Neural cell (in vitro differentiated cells): ENCODE data around the gene DOCK4. TPM values are rescaled to one million over a fixed set of nuclear protein-coding genes. Genes with fewer than 3 reads are reported as not detected.

Source experiments
- H2AFZ ChIP-seq: fragments of 200-600, 300-800 bp; sonication (generic), shearing (Covaris generic); 2 replicates; pipeline ENCODE4 v1.6.0; 2014; ENCODE audit warnings: low read depth, mild to moderate bottlenecking, antibody characterized with exemption, low read length, moderate library complexity
- H3F3A ChIP-seq: fragments of 200-600 bp; shearing (Covaris generic); 2 replicates; pipeline ENCODE4 v1.6.1; 2016; ENCODE audit warnings: mild to moderate bottlenecking, moderate library complexity, mixed read lengths, antibody characterized with exemption, low read length; ENCODE audit not compliant: insufficient read depth, poor library complexity, severe bottlenecking
- H3K27ac ChIP-seq: fragments of 200-600, 300-800 bp; sonication (generic), shearing (Covaris generic); 2 replicates; pipeline ENCODE4 v1.5.1; 2014; ENCODE audit warnings: mild to moderate bottlenecking, low read length, moderate library complexity
- H3K27me3 ChIP-seq: fragments of 300-800, 200-600 bp; sonication (generic), shearing (Covaris generic); 2 replicates; pipeline ENCODE4 v1.6.0; 2014; ENCODE audit warnings: mild to moderate bottlenecking, low read depth, low read length, moderate library complexity; ENCODE audit not compliant: insufficient read depth
- H3K36me3 ChIP-seq: fragments of 300-800, 200-600 bp; sonication (generic), shearing (Covaris generic); 2 replicates; pipeline ENCODE4 v1.5.1; 2014; ENCODE audit warnings: mild to moderate bottlenecking, antibody characterized with exemption, low read length, moderate library complexity; ENCODE audit not compliant: insufficient read depth
- H3K4me2 ChIP-seq: fragments of 300-800, 200-600 bp; sonication (generic), shearing (Covaris generic); 2 replicates; pipeline ENCODE4 v1.6.0; 2014; ENCODE audit warnings: mild to moderate bottlenecking, low read length
- H3K4me3 ChIP-seq: fragments of 300-800, 200-600 bp; sonication (generic), shearing (Covaris generic); 2 replicates; pipeline ENCODE4 v1.5.1; 2014; ENCODE audit warnings: mild to moderate bottlenecking, low read length, moderate library complexity
- H3K79me2 ChIP-seq: fragments of 200-600 bp; shearing (Covaris generic); replicated peaks from 2 replicates; pipeline ENCODE4 v1.6.0; 2014; ENCODE audit warnings: mild to moderate bottlenecking, low read length, moderate library complexity; ENCODE audit not compliant: insufficient read depth
- H3K9ac ChIP-seq: fragments of 300-800, 200-600 bp; sonication (generic), shearing (Covaris generic); 2 replicates; pipeline ENCODE4 v1.6.1; 2016; ENCODE audit warnings: mild to moderate bottlenecking, low read length, mixed read lengths
- H3K9me2 ChIP-seq: fragments of 200-600 bp; shearing (Covaris generic); 2 replicates; pipeline ENCODE4 v1.6.1; 2016; ENCODE audit warnings: mild to moderate bottlenecking, low read length, mixed read lengths; ENCODE audit not compliant: insufficient read depth
- H3K9me3 ChIP-seq: fragments of 200-600, 300-800 bp; sonication (generic), shearing (Covaris generic); 2 replicates; pipeline ENCODE4 v1.6.1; 2016; ENCODE audit warnings: mild to moderate bottlenecking, mixed run types, low read length, moderate library complexity, mixed read lengths
- H4K20me1 ChIP-seq: fragments of 200-600 bp; shearing (Covaris generic); 2 replicates; pipeline ENCODE4 v1.6.1; 2016; ENCODE audit warnings: mild to moderate bottlenecking, mixed run types; ENCODE audit not compliant: insufficient read depth
- CTCF ChIP-seq: fragments of 450-650 bp; IDR thresholded peaks from 2 replicates; pipeline ENCODE4 v1.5.1; 2014; ENCODE audit warnings: antibody characterized with exemption, mild to moderate bottlenecking, moderate library complexity; ENCODE audit not compliant: poor library complexity, severe bottlenecking
- EP300 ChIP-seq: fragments of 450-650 bp; conservative IDR thresholded peaks from 2 replicates; pipeline ENCODE4 v1.6.1; 2014; ENCODE audit warnings: antibody characterized with exemption, mild to moderate bottlenecking, moderate library complexity; ENCODE audit not compliant: poor library complexity, severe bottlenecking
- EZH2 ChIP-seq: fragments of 200-600, 300-800 bp; shearing (Covaris generic), sonication (generic); IDR thresholded peaks from 2 replicates; pipeline ENCODE4 v1.6.1; 2014; ENCODE audit warnings: antibody characterized with exemption, low read length, borderline replicate concordance, mild to moderate bottlenecking; ENCODE audit not compliant: insufficient read depth, poor library complexity, severe bottlenecking
- MXI1 ChIP-seq: fragments of 450-650 bp; conservative IDR thresholded peaks from 2 replicates; pipeline ENCODE4 v1.6.1; 2014; ENCODE audit warnings: antibody characterized with exemption, mild to moderate bottlenecking; ENCODE audit not compliant: poor library complexity, severe bottlenecking
- POLR2AphosphoS5 ChIP-seq: IDR thresholded peaks from 2 replicates; pipeline ENCODE4 v1.6.1; 2012
- RAD21 ChIP-seq: fragments of 450-650 bp; conservative IDR thresholded peaks from 2 replicates; pipeline ENCODE4 v1.6.1; 2014; ENCODE audit warnings: antibody characterized with exemption, mild to moderate bottlenecking, moderate library complexity
- REST ChIP-seq: IDR thresholded peaks from 2 replicates; pipeline ENCODE4 v1.6.1; 2012; ENCODE audit warnings: borderline replicate concordance
- SMC3 ChIP-seq: fragments of 450-650 bp; conservative IDR thresholded peaks from 2 replicates; pipeline ENCODE4 v1.6.1; 2014; ENCODE audit warnings: antibody characterized with exemption, mild to moderate bottlenecking, moderate library complexity; ENCODE audit not compliant: poor library complexity
- TAF1 ChIP-seq: IDR thresholded peaks from 2 replicates; pipeline ENCODE4 v1.6.1; 2012; ENCODE audit warnings: low read depth
- polyA plus RNA-seq: library from polyadenylated mRNA; depleted of rRNA; stranded (reverse); fragments of >200 nt; gene quantifications from 2 replicates; pipeline ENCODE4 v1.2.3, GENCODE V29; 2014

DOCK4 gene
- polyA plus RNA-seq, 1 donor from 2014 or later = 28.1 TPM

GRCh38 chr7:112006071-112006470, 200.1 kb downstream of the DOCK4 start:
- Histone ChIP-seq H3K9me2 (no peaks in the 10 kb centered on the region), H3K27me3 (no peaks in the 10 kb centered on the region), H3F3A (no peaks in the 10 kb centered on the region), H3K4me3 (no peak overlapping the region), H3K27ac (no peak overlapping the region), H3K9ac (no peak overlapping the region), H3K36me3 (no peaks in the 10 kb centered on the region), H3K4me2 (no peak overlapping the region), H3K9me3 (no peaks in the 10 kb centered on the region), H4K20me1 (no peaks in the 10 kb centered on the region), H3K79me2 (no peaks in the 10 kb centered on the region), H2AFZ (no peak overlapping the region)
- TF ChIP-seq REST = no peak
- no peak for TF ChIP-seq EP300
- no peak for TF ChIP-seq RAD21
- TF ChIP-seq EZH2 = no peak
- no peak for TF ChIP-seq POLR2AphosphoS5
- TF ChIP-seq CTCF = no peak

- TF ChIP-seq EZH2 (no peak), TAF1 (no peak), RAD21 (no peak), CTCF (no peak), MXI1 (no peak), REST (no peak), SMC3 (no peak), EP300 (no peak), POLR2AphosphoS5 (no peak)
These were observed 200.9 kb downstream of the DOCK4 start for GRCh38 chr7:112005205-112005775.

More at GRCh38 chr7:112005205-112005775, 200.9 kb downstream of the DOCK4 start:
- no peaks in the 10 kb centered on the region for H3F3A ChIP-seq
- no peaks in the 10 kb centered on the region for H3K36me3 ChIP-seq
- no peak overlapping the region for H3K9ac ChIP-seq
- no peaks in the 10 kb centered on the region for H3K9me2 ChIP-seq
- H3K4me2 ChIP-seq = no peak overlapping the region
- H3K27ac ChIP-seq = no peak overlapping the region
- H3K4me3 ChIP-seq = no peak overlapping the region
- no peaks in the 10 kb centered on the region for H4K20me1 ChIP-seq
- no peak overlapping the region for H2AFZ ChIP-seq
- no peaks in the 10 kb centered on the region for H3K79me2 ChIP-seq
- no peaks in the 10 kb centered on the region for H3K9me3 ChIP-seq
- no peaks in the 10 kb centered on the region for H3K27me3 ChIP-seq
